Effector CD8-positive, alpha-beta T cell (primary cell): ENCODE data around the gene KCNT1.

Experiments used
- DNase-seq: peaks from one replicate; lab custom pipeline; 2025; lab: John Stamatoyannopoulos, UW

The KCNT1 gene

DNA sequence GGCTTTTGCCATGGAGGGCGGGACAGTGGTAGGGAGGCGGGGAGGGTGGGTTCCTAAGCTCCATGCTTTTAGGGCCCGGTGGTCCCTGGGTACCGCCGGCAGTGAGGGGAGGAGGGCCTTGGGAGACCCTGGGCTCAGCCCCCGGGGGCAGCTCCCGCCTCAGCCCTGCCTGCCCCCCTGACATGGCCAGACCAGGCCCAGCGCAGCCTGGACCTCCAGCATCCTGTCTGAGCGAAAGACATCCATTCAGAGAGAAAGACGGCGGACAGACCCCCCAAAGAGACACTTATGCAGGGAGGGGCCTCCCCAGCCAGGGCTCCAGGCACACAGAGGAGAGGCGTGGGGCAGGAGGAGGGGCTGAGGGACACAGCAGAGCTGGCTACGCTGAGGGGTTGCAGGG, 45.3 kb downstream of the KCNT1 start:
- no peak for DNase-seq

DNA sequence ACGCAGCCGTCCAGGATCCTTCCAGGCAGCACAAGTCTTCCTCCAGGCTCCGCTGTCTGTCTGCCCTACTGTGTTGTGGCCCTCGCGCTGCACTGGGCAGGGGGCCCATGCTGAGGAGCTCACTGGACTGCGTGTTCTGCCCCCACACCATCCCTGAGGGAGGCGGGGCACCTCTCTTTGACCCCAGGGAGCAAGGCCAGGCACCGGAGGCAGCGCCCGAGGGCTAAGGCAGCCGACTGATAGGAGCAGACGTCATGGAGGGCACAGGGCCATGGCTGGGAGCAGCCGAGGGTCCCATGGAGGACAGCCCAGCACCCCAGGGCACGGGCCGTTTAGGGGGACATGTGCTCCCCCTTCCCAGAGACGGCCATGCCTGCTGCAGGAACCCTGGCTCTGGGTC, 46.7 kb downstream of the KCNT1 start:
- no peak for DNase-seq

DNA sequence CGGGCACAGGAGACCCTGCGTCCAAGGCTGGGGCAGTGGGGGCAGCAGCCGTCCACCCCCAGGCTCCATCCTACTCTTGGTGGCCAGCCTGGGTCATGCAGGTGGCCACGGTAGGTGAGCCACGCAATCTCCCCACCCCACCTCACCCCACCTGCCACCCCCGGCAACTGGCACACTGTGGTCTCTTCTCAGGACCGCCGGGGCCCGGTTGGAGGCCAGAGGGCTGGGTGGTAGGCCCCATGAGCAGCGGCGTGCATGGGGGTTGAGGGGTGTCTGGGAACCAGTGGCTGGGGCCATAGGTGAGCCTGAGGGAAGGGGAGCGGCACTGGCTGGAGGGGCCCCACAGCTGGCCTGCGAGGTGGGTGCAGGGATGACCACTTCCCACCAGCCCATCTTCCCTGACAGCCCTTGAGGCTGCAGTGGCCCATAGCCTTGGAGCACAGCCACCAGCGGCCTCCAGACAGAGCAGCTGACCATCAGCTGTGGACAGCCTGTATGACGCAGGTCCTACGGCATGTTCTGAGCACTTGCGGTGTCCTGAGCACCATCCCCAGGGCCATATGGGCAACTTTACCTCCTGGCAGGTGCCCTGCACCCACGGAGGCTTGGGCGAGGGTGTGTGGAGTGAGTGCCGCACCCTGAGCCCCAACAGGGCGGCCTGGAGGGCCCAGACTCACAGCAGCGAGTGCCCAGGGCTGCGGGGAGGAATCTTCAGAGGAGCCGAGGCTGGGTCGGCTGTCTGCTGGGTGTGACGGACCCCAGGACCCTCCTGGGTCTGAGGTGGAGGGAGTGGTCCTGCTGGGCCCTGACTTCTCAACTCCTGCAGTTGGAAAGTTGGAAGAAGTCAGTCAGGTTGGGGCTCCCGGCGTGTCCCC, 47.4 kb downstream of the KCNT1 start:
- no peak for DNase-seq

DNA sequence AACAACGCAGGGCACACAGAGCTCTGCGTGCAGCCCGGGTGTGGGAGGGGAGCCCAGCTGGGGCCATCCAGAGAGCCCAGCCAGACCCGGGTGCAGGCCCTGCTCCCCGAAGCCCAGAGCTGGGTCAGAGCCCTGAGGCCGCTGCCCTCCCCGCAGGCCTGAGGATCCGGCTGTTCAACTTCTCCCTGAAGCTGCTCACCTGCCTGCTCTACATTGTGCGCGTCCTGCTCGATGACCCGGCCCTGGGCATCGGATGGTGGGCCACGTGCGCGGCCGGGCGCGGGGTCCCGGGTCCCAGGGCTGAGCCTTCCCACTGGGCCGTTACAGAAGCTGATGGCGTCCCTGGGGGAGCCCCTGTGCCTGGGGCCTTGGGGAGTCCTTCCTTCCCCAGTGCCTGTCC, 48.8 kb downstream of the KCNT1 start:
- DNase-seq: no peak

DNA sequence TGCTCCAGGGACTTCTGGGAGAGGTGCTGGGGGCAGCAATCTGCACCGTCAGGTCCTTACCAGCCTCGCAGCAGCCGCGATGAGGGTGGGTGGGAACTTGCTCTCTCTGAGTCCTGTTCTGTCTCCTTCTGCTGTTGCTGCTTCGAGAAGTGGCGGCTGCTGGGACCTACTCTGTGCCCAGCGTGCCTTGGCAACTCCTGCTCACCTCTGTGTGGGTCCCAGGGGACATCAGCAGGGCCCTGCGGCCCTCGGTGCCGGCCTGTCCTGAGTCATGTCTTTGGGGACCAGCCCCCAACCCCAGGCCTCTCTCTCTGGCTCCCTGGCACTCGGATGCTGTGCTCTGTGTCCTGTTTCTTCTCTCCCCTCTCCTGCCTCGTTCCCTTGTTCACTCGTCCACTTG, 49.5 kb downstream of the KCNT1 start:
- DNase-seq: no peak

DNA sequence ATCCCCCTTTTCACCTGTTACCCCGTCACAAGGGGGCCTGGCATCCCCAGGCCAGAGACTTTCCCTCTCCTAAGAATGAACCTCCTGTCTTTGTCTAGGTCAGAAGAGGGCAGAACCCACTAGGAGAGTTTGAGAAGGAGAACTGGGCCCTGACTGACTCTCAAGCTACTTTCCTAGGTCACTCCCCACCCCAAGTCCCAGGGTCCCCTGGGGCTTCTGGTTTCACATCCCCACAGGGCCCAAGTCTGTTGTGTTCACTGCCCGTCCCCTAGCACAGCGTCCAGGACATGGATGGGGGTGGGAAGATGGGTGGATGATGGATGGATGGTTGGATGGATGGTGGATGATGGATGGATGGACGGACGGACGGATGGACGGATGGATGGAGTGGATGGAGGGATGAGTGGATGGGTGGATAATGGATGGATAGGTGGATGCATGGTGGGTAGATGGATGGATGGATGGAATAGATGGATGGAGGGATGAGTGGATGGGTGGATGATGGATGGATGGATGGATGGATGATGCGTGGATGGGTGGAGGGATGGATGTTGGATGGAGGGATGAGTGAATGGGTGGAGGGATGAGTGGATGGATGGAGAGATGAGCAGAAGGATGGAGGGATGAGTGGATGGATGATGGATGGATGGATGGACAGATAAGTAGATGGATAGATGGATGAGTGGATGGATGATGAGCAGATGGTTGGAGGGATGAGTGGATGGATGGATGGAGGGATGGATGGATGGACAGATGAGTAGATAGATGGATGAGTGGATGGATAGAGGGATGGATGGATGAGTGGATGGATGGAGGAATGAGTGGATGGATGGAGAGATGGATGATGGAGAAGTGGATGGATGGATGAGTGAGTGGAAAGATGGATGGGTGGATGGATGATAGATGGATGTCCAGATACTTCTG, 50.6 kb downstream of the KCNT1 start:
- DNase-seq: no peak

DNA sequence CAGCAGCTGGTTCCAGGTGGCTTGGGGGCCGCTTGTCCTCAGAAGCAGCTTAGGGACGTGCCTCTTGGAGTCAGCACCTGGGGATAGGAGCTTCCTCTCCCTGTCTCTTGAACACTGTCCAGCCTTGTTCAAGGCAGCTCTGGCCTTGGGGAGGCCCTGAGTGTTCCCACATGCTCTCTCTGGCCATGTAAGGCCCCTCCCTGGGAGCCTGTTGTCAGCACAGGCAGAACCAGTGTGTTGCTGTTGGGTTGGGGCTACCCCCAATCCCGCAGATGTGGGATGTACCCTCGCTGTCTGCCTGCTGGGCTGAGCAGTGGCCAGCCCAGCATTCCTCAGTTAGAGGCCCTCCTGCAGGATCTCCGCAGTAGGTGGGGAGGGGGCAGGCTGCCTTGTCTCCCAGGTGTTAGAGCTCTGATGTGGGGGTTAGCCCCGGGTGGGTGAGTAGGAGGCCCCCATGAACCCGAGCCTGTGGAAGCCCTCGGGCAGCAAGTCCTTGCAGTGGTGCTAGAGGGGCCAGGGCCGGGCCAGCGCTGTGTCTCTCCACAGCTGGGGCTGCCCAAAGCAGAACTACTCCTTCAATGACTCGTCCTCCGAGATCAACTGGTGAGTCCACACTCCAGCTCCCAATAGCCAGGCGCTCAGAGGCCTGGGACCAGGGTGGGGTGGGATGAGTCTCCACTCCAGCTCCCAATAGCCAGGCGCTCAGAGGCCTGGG, 51.6 kb downstream of the KCNT1 start:
- no peak for DNase-seq

DNA sequence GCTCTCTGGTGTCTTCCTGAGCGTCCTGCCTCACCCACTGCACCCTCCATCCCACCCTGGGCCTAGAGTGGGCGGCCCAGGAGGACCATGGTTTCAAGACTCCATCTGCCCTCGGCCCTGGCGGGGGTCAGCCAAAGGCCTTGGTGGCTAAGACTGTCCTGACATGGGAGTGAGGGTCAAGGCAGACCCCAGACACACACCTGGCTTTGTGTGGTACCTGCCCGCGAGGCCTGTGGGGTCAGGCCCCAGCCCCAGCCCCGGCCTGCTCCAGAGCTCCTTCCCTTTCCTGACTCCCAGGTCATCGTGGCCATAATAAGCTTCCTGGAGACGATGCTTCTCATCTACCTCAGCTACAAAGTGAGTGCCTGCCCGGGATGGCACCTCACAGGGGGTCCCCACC, 54.6 kb downstream of the KCNT1 start:
- no peak for DNase-seq

DNA sequence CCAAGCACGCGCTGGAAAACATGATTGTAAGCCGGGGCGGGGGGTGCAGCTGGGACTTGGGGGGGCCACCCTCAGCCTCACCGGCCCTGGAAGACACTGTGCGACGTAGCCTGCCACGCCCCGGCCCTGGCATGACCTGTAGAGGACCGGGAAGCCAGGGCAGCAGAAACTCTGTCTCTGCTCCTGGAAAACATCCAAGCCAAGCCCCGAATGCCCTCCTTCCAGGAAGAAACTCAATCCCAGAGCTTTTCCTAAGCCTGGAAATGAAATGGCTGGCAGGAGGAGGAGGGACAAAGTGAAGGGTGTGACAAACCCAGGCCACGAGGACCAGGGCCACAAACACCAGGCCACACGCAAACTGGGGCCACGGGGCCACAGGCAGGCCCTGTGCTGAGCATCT, 55.4 kb downstream of the KCNT1 start:
- no peak for DNase-seq

DNA sequence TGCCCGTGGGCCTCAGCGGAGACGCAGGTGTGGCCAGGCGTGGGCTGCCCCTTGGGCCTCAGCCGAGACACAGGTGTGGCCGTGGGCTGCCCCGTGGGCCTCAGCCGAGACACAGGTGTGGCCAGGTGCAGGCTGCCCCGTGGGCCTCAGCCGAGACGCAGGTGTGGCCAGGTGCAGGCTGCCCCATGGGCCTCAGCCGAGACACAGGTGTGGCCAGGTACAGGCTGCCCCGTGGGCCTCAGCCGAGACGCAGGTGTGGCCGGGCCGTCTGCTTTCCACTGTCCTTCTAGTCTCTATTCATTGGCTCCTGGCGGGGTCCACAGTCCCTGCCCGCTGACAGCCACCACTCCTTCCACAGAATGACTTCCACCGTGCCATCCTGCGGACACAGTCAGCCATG, 56.1 kb downstream of the KCNT1 start:
- no peak for DNase-seq

DNA sequence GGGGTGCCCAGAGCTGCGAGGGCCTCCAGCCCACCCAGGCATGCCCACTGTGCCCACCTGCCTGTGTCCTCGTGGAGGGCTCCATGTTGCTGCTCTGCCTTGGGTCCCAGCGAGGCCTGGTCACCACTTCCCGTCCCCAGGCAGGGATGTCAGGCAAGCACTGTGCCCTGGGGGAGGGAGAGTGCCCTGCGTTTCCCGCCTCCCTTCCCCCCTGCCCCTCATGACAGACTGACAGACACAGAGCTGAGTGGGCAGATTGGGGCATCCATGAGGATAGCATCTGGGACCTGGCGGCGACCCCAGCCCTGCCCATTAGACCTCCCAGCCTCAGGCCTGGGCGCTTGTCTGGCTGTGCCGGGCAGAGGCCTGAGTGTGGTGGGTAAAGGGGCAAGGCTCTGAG, 56.9 kb downstream of the KCNT1 start:
- DNase-seq: no peak

DNA sequence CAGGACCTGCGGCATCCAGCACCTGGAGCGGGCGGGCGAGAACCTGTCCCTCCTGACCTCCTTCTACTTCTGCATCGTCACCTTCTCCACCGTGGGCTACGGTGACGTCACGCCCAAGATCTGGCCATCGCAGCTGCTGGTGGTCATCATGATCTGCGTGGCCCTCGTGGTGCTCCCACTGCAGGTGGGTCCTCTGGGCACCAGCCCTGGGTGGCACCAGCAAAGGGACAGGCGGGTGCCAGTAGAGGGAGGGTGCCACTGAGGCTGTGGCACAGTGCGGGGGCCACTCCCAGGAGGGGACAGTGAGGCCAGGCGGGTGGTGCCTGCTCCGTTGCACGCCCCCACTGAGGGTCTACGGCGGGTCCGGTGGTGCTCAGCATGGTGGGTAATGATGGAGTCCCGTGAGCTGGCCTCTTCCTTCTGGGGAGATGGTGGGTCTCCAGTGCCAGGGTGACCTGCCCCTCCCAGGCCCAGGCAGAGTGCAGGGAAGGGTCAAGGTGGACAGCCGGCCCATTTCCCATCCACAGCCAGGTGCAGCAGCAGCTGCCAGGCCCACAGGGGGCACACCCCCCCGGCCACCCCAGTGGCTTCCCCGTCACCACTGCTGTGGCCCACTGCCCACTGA, 57.8 kb downstream of the KCNT1 start:
- no peak for DNase-seq

DNA sequence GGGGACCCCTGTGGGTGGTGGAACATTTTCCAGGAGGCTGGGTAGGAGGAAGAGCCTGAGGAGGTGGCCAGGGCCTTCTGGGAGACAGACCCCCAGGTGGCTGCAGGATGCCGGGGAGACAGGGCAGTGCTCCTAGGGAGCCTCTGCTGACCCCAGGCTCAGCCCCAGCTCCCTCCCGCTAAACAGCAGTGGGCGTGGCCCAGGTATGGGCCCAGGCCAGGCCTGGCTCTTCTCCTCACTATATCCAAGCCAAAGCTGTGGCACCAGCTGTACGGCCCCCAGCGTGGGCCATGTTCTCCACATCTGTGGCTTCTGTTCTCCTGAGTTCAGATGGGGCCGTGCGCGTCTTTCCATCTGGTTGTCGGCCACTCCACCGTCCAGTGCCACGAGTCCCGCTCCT, 58.5 kb downstream of the KCNT1 start:
- no peak for DNase-seq

DNA sequence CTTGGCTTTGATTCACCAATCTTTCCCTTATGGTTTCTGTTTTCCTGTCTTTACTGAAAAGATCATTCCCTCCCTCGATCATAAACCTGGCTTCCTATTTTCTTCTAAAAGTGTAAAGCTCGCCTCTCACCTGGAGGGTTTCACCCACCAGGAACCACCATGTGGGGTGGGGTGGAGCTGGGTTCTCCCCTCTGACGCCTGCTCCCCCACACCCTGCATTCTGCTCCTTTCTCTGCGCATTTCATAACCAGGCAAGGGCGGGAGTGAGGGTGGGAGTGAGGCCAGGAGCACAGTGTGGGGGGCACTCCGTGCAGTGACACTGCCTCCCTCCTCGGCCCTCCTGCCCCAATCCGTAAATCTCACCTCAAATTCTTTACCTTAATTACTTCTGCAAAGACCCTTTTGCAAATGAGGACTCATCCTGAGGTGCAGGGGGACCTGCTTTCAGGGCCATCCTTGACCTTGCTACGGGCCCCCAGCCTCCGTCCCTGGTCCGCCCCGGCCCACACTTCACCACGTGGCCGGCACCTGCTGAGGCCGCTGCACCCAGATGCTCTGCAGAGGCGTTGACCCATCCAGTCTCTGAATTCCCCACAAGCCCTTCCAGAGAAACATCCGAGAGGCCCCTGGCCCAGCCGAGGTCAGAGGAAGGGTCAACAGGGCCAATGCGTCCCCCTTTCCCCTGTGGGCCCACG, 59.3 kb downstream of the KCNT1 start:
- no peak for DNase-seq

DNA sequence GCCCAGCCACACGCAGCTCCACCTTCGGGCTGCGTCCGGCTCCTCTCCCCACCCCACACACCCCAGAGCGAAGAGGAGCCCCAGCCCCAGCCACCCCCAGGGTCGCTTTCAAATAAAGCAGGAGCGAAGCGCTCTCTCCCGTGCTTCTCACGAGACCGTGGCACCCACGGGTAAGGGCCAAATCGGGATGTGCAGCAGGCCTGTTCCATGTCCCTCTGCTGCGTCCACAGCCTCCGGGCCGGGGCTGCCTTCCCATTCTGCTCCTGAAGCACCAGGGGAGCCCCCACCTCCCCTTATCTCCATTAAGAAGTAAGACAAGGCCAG, 59.8 kb downstream of the KCNT1 start:
- no peak for DNase-seq

DNA sequence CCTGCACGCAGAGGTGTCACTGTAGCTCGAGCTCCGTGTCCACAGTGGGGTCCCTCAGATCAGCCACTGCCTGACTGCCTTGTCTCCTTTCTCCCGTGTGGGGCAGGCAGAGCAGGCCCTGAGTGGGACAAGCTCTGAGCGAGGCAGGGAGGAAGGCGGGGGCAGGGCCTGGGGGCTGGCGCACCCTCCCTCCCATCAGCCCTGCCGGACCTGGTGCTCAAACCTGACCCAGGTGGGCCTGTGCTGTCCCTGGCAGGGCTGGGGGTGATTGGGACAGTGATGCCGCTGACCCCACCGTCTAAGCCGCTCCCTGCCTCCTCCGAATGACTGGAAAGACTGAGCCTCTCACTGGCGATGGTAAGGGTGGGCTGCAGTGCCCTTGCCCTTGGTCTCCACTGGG, 60.9 kb downstream of the KCNT1 start:
- no peak for DNase-seq

DNA sequence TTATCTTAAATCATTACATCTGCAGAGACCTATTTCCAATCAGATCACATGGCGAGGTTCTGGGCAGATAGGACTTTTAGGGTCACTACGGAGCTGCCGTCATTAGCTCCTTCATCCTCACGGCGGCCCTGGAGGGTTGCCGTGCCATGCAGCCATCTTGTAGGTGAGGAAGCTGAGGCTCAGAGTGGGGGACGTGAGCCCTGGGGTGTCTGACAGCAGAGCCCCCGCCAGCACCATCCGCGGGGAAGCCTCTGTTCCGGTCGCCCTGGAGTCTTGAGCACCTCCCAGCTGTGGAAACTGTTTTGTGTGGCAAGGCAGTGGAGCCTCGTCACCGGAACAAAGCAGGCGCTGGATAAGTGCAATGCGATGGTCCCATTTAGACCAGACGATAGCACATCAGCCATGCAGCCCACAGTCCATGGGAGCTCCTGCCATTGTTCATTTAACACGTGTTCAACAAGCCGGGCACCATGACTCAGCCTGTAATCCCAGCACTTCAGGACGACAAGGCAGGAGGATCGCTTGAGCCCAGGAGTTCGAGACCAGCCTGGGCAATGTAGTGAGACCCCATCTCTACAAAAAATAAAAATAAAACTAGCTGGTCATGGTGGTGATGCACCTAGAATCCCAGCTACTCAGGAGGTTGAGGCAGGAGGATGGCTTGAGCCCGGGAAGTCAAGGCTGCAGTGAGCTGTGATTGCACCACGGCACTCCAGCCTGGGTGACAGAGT, 61.9 kb downstream of the KCNT1 start:
- no peak for DNase-seq

DNA sequence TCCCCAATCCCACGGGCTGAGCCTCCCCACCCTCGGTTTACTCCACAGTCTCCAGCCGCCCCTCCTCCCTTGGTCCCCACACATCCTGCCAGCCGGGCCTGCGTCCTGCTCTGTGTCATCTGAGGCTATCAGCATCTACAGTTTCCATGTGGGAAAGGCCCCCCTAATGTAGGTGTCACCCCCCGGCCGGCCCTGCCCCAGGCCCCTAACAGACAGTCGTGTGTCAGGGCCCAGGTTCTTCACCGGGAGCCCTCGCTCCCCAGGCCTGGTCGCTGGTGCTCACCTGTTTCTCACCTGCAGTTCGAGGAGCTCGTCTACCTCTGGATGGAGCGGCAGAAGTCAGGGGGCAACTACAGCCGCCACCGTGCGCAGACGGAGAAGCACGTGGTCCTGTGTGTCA, 62.7 kb downstream of the KCNT1 start:
- DNase-seq: no peak

DNA sequence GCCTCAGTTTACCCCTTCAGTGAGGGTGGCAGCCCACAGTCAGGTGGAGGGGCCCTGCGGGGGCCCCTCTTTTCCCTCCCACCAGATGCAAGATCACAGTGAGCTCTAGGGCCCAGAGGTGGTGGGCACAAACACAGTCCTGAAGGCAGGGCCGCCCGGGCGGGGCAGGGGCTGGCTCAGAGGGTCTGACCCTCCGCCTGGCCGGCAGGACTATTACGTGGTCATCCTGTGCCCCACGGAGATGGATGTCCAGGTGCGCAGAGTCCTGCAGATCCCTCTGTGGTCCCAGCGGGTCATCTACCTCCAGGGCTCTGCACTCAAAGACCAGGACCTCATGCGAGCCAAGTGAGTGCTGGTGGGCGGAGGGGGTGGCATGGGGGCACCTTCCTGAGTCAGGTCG, 63.4 kb downstream of the KCNT1 start:
- DNase-seq: no peak

DNA sequence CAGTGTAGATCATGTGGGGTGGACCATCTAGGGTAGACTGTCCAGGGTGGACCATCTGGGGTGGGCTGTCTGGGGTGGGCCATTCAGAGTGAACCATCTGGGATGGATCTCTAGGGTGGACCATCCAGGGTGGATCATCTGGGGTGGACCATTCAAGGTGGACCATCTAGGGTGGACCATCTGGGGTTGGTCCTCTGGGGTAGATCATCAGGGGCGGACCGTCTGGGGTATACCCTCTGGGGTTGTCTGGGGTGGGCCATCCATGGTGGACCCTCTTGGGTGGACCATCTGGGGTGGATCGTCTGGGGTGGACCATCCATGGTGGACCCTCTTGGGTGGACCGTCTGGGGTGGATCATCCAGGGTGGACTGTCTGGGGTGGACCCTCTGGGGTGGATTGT, 64.3 kb downstream of the KCNT1 start:
- DNase-seq: no peak

DNA sequence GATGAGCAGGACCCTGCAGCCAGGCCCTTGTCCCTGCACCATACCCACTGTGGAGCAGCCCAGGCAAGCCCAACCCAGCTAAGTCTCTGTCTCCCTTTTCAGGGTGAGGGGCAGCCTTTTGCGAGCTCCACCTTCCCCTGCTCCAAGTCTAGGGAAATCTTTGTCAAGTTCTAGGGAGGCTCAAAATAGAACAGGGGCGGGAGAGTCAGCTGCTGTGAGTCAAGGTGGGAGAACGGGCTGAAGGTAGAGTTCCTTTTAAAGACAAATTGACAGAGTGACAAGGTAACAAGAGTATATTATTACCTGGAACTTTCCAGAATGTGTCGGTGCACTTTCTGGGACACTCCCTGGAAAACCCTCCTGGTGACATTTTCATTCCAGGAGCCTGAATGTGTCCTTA, 64.7 kb downstream of the KCNT1 start:
- no peak for DNase-seq
